OCI-LY1 (cell line): Measurements from ENCODE around the gene KCNJ15.
"Not testable (repeated sequence)": the region's sequence is repeated elsewhere in the genome, so short reads cannot be mapped to it uniquely, and the experiment has no call there.

ENCODE experiments used
- H2AFZ ChIP-seq: fragments of 200-600 bp; sonication (generic), shearing (Covaris generic); 2 replicates; pipeline ENCODE4 v1.6.0; 2014; ENCODE audit warnings: antibody characterized with exemption, mild to moderate bottlenecking, low read length
- H3F3A ChIP-seq: fragments of 200-600 bp; sonication (generic), shearing (Covaris generic); 2 replicates; pipeline ENCODE4 v1.6.0; 2014; ENCODE audit warnings: mild to moderate bottlenecking, antibody characterized with exemption, low read length, moderate library complexity; ENCODE audit not compliant: insufficient read depth
- H3K27ac ChIP-seq: fragments of 200-600 bp; sonication (generic); 2 replicates; pipeline ENCODE4 v1.5.1; 2014; ENCODE audit warnings: low read length, mixed run types, mild to moderate bottlenecking, low read depth; ENCODE audit not compliant: poor library complexity, severe bottlenecking
- H3K27me3 ChIP-seq: fragments of 200-600 bp; sonication (generic); 2 replicates; pipeline ENCODE4 v1.6.0; 2014; ENCODE audit warnings: antibody characterized with exemption, mild to moderate bottlenecking, low read length, moderate library complexity; ENCODE audit not compliant: insufficient read depth
- H3K36me3 ChIP-seq: fragments of 200-600 bp; sonication (generic); 2 replicates; pipeline ENCODE4 v1.6.1; 2014; ENCODE audit warnings: mild to moderate bottlenecking, antibody characterized with exemption, low read length, moderate library complexity, mixed read lengths; ENCODE audit not compliant: insufficient read depth
- H3K4me1 ChIP-seq: fragments of 200-600 bp; sonication (generic); 2 replicates; pipeline ENCODE4 v1.5.1; 2014; ENCODE audit warnings: mild to moderate bottlenecking, low read length, moderate library complexity; ENCODE audit not compliant: insufficient read depth, severe bottlenecking
- H3K4me2 ChIP-seq: fragments of 200-600 bp; sonication (generic), shearing (Covaris generic); 2 replicates; pipeline ENCODE4 v1.6.1; 2014; ENCODE audit warnings: low read length
- H3K4me3 ChIP-seq: fragments of 200-600 bp; sonication (generic); 2 replicates; pipeline ENCODE4 v1.5.1; 2014; ENCODE audit warnings: low read length, low read depth, mild to moderate bottlenecking, mixed read lengths; ENCODE audit not compliant: poor library complexity, severe bottlenecking
- H3K79me2 ChIP-seq: fragments of 200-600 bp; shearing (Covaris generic); 2 replicates; pipeline ENCODE4 v1.6.1; 2016; ENCODE audit warnings: mixed run types, low read length, mixed read lengths; ENCODE audit not compliant: insufficient read depth
- H3K9ac ChIP-seq: fragments of 200-600 bp; sonication (generic), shearing (Covaris generic); 2 replicates; pipeline ENCODE4 v1.6.1; 2014; ENCODE audit warnings: mild to moderate bottlenecking, low read length, mixed read lengths
- H3K9me2 ChIP-seq: fragments of 200-600 bp; sonication (generic), shearing (Covaris generic); 2 replicates; pipeline ENCODE4 v1.6.1; 2014; ENCODE audit warnings: low read depth, mild to moderate bottlenecking, low read length, mixed read lengths
- H3K9me3 ChIP-seq: fragments of 200-600 bp; shearing (Covaris generic); 2 replicates; pipeline ENCODE4 v1.6.1; 2014; ENCODE audit warnings: low read length, mixed read lengths
- H4K20me1 ChIP-seq: fragments of 200-600 bp; sonication (generic), shearing (Covaris generic); 2 replicates; pipeline ENCODE4 v1.6.0; 2016; ENCODE audit warnings: mild to moderate bottlenecking, low read length; ENCODE audit not compliant: insufficient read depth
- EZH2 ChIP-seq: fragments of 200-600 bp; sonication (generic), shearing (Covaris generic); IDR thresholded peaks from 2 replicates; pipeline ENCODE4 v1.8.0; 2017; ENCODE audit warnings: borderline replicate concordance, mixed run types, mild to moderate bottlenecking, antibody characterized with exemption, low read length, moderate library complexity, mixed read lengths
- TF ChIP-seq, protein P1 (sequence below): fragments of 200-600 bp; sonication (generic), shearing (Covaris generic); IDR thresholded peaks from 2 replicates; pipeline ENCODE4 v1.5.1; 2017; ENCODE audit warnings: mild to moderate bottlenecking, antibody characterized with exemption, low read length, moderate library complexity, mixed read lengths

The KCNJ15 gene

DNA sequence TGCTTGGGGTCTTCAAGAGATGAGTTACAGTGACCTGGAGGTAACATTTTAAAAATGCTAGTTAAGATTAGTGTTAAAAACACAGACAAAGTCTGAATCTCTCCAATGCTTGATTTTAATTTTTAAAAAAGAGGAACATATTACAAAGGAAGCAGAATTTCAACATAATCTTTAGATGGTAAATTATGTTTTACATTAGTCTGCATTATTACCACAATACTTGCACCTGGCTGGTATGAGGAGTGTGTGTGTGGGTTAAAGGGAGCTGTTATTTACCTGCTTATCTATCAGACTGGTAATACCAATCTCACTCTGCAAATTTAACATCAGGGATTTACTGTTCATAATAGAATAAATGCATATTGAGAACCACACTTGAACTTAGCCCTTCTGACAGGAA, 10.3 kb upstream of the KCNJ15 start:
- Histone ChIP-seq H3K9me2 (no peaks in the 10 kb centered on the region), H3K4me3 (no peak overlapping the region), H3K4me2 (no peak overlapping the region), H3K27ac (no peak overlapping the region), H3K4me1 (no peaks in the 10 kb centered on the region), H3K9ac (no peak overlapping the region), H3K27me3 (no peaks in the 10 kb centered on the region), H4K20me1 (no peaks in the 10 kb centered on the region), H3F3A (no peaks in the 10 kb centered on the region), H3K9me3 (no peaks in the 10 kb centered on the region), H2AFZ (no peak overlapping the region), H3K79me2 (no peaks in the 10 kb centered on the region), H3K36me3 (no peaks in the 10 kb centered on the region)
- TF ChIP-seq, protein P1, sequence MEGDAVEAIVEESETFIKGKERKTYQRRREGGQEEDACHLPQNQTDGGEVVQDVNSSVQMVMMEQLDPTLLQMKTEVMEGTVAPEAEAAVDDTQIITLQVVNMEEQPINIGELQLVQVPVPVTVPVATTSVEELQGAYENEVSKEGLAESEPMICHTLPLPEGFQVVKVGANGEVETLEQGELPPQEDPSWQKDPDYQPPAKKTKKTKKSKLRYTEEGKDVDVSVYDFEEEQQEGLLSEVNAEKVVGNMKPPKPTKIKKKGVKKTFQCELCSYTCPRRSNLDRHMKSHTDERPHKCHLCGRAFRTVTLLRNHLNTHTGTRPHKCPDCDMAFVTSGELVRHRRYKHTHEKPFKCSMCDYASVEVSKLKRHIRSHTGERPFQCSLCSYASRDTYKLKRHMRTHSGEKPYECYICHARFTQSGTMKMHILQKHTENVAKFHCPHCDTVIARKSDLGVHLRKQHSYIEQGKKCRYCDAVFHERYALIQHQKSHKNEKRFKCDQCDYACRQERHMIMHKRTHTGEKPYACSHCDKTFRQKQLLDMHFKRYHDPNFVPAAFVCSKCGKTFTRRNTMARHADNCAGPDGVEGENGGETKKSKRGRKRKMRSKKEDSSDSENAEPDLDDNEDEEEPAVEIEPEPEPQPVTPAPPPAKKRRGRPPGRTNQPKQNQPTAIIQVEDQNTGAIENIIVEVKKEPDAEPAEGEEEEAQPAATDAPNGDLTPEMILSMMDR = no peak
- no peak for TF ChIP-seq EZH2

DNA sequence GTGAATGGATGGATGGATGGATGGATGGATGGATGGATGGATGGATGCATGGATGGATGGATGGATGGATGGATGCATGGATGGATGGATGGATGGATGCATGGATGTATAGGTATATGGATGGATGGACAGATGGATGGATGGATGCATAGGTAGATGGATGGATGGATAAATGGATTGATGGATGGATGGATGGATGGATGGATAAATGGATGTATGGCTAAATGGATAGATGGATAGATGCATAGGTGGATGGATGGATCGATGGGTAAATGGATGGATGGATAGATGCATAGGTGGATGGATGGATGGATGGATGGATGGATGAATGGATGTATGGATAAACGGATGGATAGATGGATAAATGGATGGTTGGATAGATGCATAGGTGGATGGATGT, 9.7 kb upstream of the KCNJ15 start:
- H3K9me3 ChIP-seq, H3K27me3 ChIP-seq, H3K4me2 ChIP-seq, H2AFZ ChIP-seq, H3K27ac ChIP-seq, H3K9ac ChIP-seq, H3K9me2 ChIP-seq, H3F3A ChIP-seq, H3K4me1 ChIP-seq, H3K36me3 ChIP-seq, H4K20me1 ChIP-seq, H3K79me2 ChIP-seq, H3K4me3 ChIP-seq: not testable (repeated sequence)

- Histone ChIP-seq H3K4me1 (no peaks in the 10 kb centered on the region), H4K20me1 (no peaks in the 10 kb centered on the region), H3K4me2 (no peak overlapping the region), H3K9ac (no peak overlapping the region), H3K4me3 (no peak overlapping the region), H3F3A (no peaks in the 10 kb centered on the region), H3K27ac (no peak overlapping the region), H3K27me3 (no peaks in the 10 kb centered on the region), H3K9me2 (no peaks in the 10 kb centered on the region), H3K9me3 (no peaks in the 10 kb centered on the region), H2AFZ (no peak overlapping the region), H3K36me3 (no peaks in the 10 kb centered on the region), H3K79me2 (no peaks in the 10 kb centered on the region)
- no peak for TF ChIP-seq EZH2
- TF ChIP-seq, protein P1 = no peak
Observed at GRCh38 chr21:38247738-38248510, 8.9 kb upstream of the KCNJ15 start.

DNA sequence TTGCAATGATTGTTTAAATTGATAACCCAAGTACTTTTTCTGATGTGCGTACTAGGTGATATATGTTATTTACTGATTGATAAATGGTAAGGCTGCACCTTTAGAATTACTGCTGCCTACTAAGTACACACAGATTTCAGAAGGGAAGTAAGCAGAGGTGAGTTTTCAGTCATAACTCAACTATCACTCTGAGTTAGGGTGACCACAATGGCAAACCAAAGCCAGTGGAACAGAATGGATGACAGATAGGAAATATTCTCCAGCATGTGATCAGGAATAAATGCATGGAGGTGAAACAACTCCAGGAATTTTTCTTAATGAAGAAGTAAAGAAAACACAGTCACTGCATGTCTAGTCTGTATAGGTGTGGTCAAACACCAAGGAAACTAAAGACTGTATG, 7.5 kb upstream of the KCNJ15 start:
- TF ChIP-seq, protein P1 = no peak
- TF ChIP-seq EZH2 = no peak
- H3F3A ChIP-seq = no peaks in the 10 kb centered on the region
- H3K9ac ChIP-seq = no peak overlapping the region
- no peak overlapping the region for H3K4me3 ChIP-seq
- H3K36me3 ChIP-seq = no peaks in the 10 kb centered on the region
- no peaks in the 10 kb centered on the region for H3K27me3 ChIP-seq
- no peak overlapping the region for H3K27ac ChIP-seq
- H3K79me2 ChIP-seq = no peaks in the 10 kb centered on the region
- H4K20me1 ChIP-seq = no peaks in the 10 kb centered on the region
- H3K9me3 ChIP-seq = no peaks in the 10 kb centered on the region
- no peaks in the 10 kb centered on the region for H3K9me2 ChIP-seq
- H3K4me1 ChIP-seq = no peaks in the 10 kb centered on the region
- no peak overlapping the region for H2AFZ ChIP-seq
- no peak overlapping the region for H3K4me2 ChIP-seq
